ENCODE data around the gene SPTLC2. TPM values are rescaled to one million over a fixed set of nuclear protein-coding genes. Genes with fewer than 3 reads are reported as not detected.

SPTLC2 gene
- total and polyA plus RNA-seq, 2 of the 13 experiments (the other 11 are each of a cell fraction or from before 2014, with no cell fraction given) = 17.4 to 17.5 TPM

DNA sequence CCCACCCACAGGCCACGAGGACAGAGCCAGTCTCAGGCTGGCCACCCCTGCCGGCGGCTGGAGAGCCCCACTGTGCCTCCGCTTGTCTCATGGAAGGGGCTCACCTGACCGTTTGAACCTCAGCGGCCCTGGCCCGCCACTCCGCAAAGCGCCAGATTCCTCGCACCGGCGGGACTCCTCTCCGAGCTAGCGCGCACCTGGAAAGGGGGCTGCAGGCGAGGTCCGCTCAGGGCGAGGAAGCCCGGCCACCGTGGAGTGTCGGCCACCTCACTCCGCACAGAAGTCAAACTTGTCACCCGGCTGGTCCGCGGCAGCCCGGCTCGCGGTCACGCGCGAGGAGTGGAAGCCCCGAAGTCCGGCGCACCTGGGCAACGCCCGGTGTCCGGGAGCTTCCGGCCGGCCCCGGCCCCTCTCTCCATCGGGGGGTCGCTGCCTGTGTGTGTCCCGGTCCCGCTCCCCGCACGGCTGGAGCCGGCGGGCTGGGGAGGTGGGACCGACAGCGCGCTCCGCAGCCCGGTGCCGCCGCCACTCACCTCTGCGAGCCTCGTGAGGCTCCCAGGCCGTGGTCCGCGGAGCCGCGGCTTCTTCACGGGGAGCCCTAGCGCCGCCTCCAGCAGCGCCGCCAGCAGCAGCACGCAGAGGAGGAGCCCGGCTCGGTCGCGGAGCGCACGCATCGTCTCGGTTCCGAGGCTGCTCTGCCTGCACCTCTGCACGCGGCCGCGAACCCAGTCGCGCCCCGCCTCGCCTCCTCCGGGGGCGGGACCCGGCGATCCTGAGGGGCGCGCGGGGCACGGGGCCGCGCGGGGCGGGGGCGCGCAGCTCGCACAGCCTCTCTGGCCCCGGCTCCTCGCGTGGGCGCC is 118.1 kb downstream of the SPTLC2 start, which contains the start of gene ISM2 (continued):
- TF ChIP-seq CEBPZ (IDR thresholded peaks at IDR 0.05; ENCODE audit: low read length) (no peak), KAT2B (IDR thresholded peaks at IDR 0.05; ENCODE audit: borderline replicate concordance, low read depth, low read length) (no peak), JDP2 (CRISPR knock-in tag; IDR thresholded peaks at IDR 0.05; ENCODE audit: borderline replicate concordance) (no peak), CC2D1A (CRISPR knock-in tag; IDR thresholded peaks at IDR 0.05) (0 out of 2 replicates have a peak, but pooled peaks have one; percentile 86), REXO4 (CRISPR knock-in tag; IDR thresholded peaks at IDR 0.05; ENCODE audit: borderline replicate concordance) (0 out of 2 replicates have a peak, but pooled peaks have one; percentile 8), RFX5 (IDR thresholded peaks at IDR 0.05; ENCODE audit: low read depth, low read length) (no peak), KLF11 (CRISPR knock-in tag; IDR thresholded peaks at IDR 0.05) (no peak), KMT2B (CRISPR knock-in tag; IDR thresholded peaks at IDR 0.05) (no peak), ZMYM3 (CRISPR knock-in tag; IDR thresholded peaks at IDR 0.05) (peak; percentile 21), GTF3A (CRISPR knock-in tag; conservative IDR thresholded peaks at IDR 0.05) (no peak), HNF4G (IDR thresholded peaks at IDR 0.05; ENCODE audit: borderline replicate concordance, low read depth, low read length) (no peak), HNF4G (CRISPR knock-in tag; IDR thresholded peaks at IDR 0.05; ENCODE audit: borderline replicate concordance, low read depth) (no peak), ZNF253 (CRISPR knock-in tag; IDR thresholded peaks at IDR 0.05; ENCODE audit: borderline replicate concordance) (0 out of 2 replicates have a peak, but pooled peaks have one; percentile 66), ZBTB1 (CRISPR knock-in tag; IDR thresholded peaks at IDR 0.05; ENCODE audit: borderline replicate concordance) (no peak), BATF2 (CRISPR knock-in tag; IDR thresholded peaks at IDR 0.05) (peak; percentile 84; the same call in 1 of the 2 replicates), ARNT (IDR thresholded peaks at IDR 0.05) (no peak), ATF2 (CRISPR knock-in tag; IDR thresholded peaks at IDR 0.05) (0 out of 2 replicates have a peak, but pooled peaks have one; percentile 40)
- TF ChIP-seq, protein P1, sequence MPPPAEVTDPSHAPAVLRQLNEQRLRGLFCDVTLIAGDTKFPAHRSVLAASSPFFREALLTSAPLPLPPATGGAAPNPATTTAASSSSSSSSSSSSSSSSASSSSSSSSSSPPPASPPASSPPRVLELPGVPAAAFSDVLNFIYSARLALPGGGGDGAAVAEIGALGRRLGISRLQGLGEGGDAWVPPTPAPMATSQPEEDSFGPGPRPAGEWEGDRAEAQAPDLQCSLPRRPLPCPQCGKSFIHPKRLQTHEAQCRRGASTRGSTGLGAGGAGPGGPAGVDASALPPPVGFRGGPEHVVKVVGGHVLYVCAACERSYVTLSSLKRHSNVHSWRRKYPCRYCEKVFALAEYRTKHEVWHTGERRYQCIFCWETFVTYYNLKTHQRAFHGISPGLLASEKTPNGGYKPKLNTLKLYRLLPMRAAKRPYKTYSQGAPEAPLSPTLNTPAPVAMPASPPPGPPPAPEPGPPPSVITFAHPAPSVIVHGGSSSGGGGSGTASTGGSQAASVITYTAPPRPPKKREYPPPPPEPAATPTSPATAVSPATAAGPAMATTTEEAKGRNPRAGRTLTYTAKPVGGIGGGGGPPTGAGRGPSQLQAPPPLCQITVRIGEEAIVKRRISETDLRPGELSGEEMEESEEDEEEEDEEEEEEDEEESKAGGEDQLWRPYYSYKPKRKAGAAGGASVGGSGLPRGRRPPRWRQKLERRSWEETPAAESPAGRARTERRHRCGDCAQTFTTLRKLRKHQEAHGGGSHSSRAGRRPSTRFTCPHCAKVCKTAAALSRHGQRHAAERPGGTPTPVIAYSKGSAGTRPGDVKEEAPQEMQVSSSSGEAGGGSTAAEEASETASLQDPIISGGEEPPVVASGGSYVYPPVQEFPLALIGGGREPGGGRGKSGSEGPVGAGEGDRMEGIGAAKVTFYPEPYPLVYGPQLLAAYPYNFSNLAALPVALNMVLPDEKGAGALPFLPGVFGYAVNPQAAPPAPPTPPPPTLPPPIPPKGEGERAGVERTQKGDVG (CRISPR knock-in tag; IDR thresholded peaks at IDR 0.05; ENCODE audit: borderline replicate concordance) = no peak
- TF ChIP-seq, protein P2, sequence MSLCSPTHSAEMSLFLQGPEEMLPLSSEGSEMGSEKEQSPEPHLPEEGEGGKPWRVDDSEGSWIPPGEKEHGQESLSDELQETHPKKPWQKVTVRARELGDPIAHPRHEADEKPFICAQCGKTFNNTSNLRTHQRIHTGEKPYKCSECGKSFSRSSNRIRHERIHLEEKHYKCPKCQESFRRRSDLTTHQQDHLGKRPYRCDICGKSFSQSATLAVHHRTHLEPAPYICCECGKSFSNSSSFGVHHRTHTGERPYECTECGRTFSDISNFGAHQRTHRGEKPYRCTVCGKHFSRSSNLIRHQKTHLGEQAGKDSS (CRISPR knock-in tag; IDR thresholded peaks at IDR 0.05; ENCODE audit: borderline replicate concordance, low read depth) = peak; percentile 20; the same call in 1 of the 2 replicates
